CD8-positive, alpha-beta memory T cell (primary cell): ENCODE measurements around the gene EPYC. TPM values are rescaled to one million over a fixed set of nuclear protein-coding genes. Genes with fewer than 3 reads are reported as not detected.
"Not testable (repeated sequence)": the region's sequence is repeated elsewhere in the genome, so short reads cannot be mapped to it uniquely, and the experiment has no call there.

Source experiments
- CTCF ChIA-PET: fragments of 350-600 bp; sonication (Branson Sonifier 250); formaldehyde crosslinking; loops from one replicate; lab custom pipeline; 2021; ENCODE audit warnings: antibody characterized with exemption; lab: Charles Lee
- POLR2A ChIA-PET: fragments of 350-600 bp; sonication (Branson Sonifier 250); formaldehyde crosslinking; loops from one replicate; lab custom pipeline; 2021; ENCODE audit warnings: antibody characterized with exemption; lab: Charles Lee
- DNase-seq, 5 donors: peaks; one replicate each; pipeline versions ENCODE4 v3.0.0 to v3.0.0-alpha.2; 2020 to 2022; ENCODE audit warnings: mixed read lengths in 1 of 5
- H3K27ac ChIP-seq: one replicate; pipeline ENCODE4 v1.7.0; 2013; ENCODE audit warnings: low read depth, mild to moderate bottlenecking, low read length, moderate library complexity
- H3K27me3 ChIP-seq: 2 replicates; pipeline ENCODE4 v1.7.0; 2013; ENCODE audit warnings: low read length, mild to moderate bottlenecking; ENCODE audit not compliant: insufficient read depth, poor library complexity, severe bottlenecking
- H3K36me3 ChIP-seq: 2 replicates; pipeline ENCODE4 v1.7.0; 2013; ENCODE audit warnings: mild to moderate bottlenecking, low read length, moderate library complexity; ENCODE audit not compliant: insufficient read depth
- H3K4me1 ChIP-seq: 2 replicates; pipeline ENCODE4 v1.7.0; 2013; ENCODE audit warnings: mild to moderate bottlenecking, low read length, moderate library complexity; ENCODE audit not compliant: insufficient read depth
- H3K4me3 ChIP-seq: 2 replicates; pipeline ENCODE4 v1.7.0; 2013; ENCODE audit warnings: mild to moderate bottlenecking, low read length
- H3K9me3 ChIP-seq: 2 replicates; pipeline ENCODE4 v1.7.0; 2013; ENCODE audit warnings: mild to moderate bottlenecking, low read length
- H3K27ac Mint-ChIP-seq, 8 donors: one replicate each; pipeline ENCODE4 v1.8.0; 2020 to 2021; ENCODE audit warnings: mixed read lengths in 8 of 8, mild to moderate bottlenecking in 6 of 8, inconsistent platforms in 3 of 8, moderate library complexity in 3 of 8
- H3K27me3 Mint-ChIP-seq, 2 donors: one replicate each; pipeline ENCODE4 v1.8.0; 2020 to 2021; ENCODE audit warnings: mixed read lengths in 2 of 2, mild to moderate bottlenecking in 1 of 2, moderate library complexity in 1 of 2
- H3K36me3 Mint-ChIP-seq, 3 donors: one replicate each; pipeline ENCODE4 v1.8.0; 2020 to 2021; ENCODE audit warnings: mixed read lengths in 3 of 3, inconsistent platforms in 1 of 3, mild to moderate bottlenecking in 1 of 3
- H3K4me1 Mint-ChIP-seq, 3 donors: one replicate each; pipeline ENCODE4 v1.8.0; 2020 to 2021; ENCODE audit warnings: mixed read lengths in 3 of 3, inconsistent platforms in 1 of 3, mild to moderate bottlenecking in 1 of 3
- H3K4me3 Mint-ChIP-seq, 7 donors: one replicate each; pipeline ENCODE4 v1.8.0; 2020 to 2021; ENCODE audit warnings: mixed read lengths in 7 of 7, mild to moderate bottlenecking in 6 of 7, moderate library complexity in 4 of 7, inconsistent platforms in 2 of 7
- H3K9me3 Mint-ChIP-seq, 5 donors: one replicate each; pipeline ENCODE4 v1.8.0; 2020 to 2022; ENCODE audit warnings: mixed read lengths in 5 of 5, mild to moderate bottlenecking in 3 of 5, moderate library complexity in 2 of 5, inconsistent platforms in 1 of 5
- polyA plus RNA-seq: library from polyadenylated mRNA; unstranded; fragments of 300-500 nt; fragmentation: Illumina TruSeq; gene quantifications from one replicate; pipeline ENCODE4 v1.2.3, GENCODE V29; 2021
- total RNA-seq, 2 experiments: library from RNA; stranded (reverse); gene quantifications; one replicate each; pipeline ENCODE4 v1.2.3, GENCODE V29; 2021

EPYC gene
- total and polyA plus RNA-seq, 3 experiments from 2014 or later, result not detected

DNA sequence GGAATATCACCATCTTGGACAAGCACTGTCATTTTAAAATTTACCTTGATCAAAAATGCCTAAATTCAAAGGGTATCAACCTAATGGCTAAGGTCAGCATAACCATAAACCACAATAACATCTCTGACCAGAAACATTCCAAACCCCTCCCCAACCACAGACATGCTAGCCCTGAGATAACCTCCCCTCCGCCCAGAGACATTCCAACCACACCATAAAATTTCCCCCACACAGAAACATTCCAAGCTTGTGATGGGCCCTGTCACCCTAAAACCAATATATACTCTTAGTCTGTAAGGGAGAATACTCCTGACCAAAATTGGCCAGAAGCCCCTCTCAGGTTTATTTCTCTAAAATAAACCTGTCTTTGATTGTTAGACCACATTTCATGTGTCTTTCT lies 17.7 kb downstream of the EPYC start:
- CTCF ChIA-PET, result no interaction called here
- H3K4me3 Mint-ChIP-seq, result no peak overlapping the region
- H3K27me3 ChIP-seq, result no peaks in the 10 kb centered on the region
- no peak overlapping the region for H3K4me3 ChIP-seq
- H3K27ac ChIP-seq, result no peak overlapping the region
- POLR2A ChIA-PET, result no interaction called here
- DNase-seq, result no peak
- no peaks in the 10 kb centered on the region for H3K4me1 Mint-ChIP-seq
- H3K9me3 Mint-ChIP-seq, result peaks cover 0 to 3% (median 0%) of the 10 kb centered on the region in 5 donors
- no peaks in the 10 kb centered on the region for H3K4me1 ChIP-seq
- H3K36me3 Mint-ChIP-seq, result no peaks in the 10 kb centered on the region
- no peaks in the 10 kb centered on the region for H3K9me3 ChIP-seq
- no peaks in the 10 kb centered on the region for H3K27me3 Mint-ChIP-seq
- H3K36me3 ChIP-seq, result no peaks in the 10 kb centered on the region
- no peak overlapping the region for H3K27ac Mint-ChIP-seq

DNA sequence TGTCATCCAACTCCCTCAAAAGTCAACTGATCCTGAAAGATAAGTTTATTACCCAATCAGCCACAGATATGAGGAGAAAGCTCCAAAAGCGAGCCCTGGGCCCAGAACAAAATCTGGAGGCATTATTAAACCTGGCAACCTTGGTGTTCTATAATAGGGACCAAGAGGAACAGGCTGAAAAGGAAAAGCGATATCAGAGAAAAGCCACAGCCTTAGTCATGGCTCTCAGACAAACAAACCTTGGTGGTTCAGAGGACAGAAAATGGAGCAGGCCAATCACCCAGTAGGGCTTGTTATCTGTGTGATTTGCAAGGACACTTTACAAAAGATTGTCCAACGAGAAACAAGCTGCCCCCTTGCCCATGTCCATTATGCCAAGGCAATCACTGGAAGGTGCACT lies 19.4 kb downstream of the EPYC start:
- H3K27me3 ChIP-seq, H3K9me3 ChIP-seq, H3K4me3 ChIP-seq, H3K27me3 Mint-ChIP-seq, H3K4me1 Mint-ChIP-seq, H3K36me3 Mint-ChIP-seq, H3K9me3 Mint-ChIP-seq, H3K4me1 ChIP-seq, H3K27ac ChIP-seq, H3K4me3 Mint-ChIP-seq, H3K27ac Mint-ChIP-seq, POLR2A ChIA-PET, H3K36me3 ChIP-seq, CTCF ChIA-PET, DNase-seq: not testable (repeated sequence)

DNA sequence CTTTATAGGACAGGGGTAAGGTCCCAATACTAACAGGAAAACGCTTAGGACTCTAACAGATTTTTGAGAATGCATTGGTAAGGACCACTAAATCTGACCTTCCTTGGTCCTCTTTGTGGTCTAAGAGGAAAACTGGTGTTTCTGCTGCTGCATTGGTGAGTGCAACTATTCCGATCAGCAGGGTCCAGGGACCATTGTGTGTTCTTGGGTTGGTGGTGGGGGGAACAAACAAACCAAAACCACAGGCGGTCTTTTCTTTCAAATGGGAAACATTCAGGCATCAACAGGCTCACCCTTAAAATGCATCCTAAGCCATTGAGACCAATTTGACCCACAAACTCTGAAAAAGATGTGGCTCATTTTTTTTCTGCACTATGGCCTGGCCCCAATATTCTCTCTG lies 20.7 kb downstream of the EPYC start:
- no peaks in the 10 kb centered on the region for H3K9me3 ChIP-seq
- ChIA-PET POLR2A (no interaction called here), CTCF (no interaction called here)
- H3K36me3 ChIP-seq, result no peaks in the 10 kb centered on the region
- H3K27me3 ChIP-seq, result no peaks in the 10 kb centered on the region
- no peak overlapping the region for H3K27ac Mint-ChIP-seq
- DNase-seq, result no peak
- no peaks in the 10 kb centered on the region for H3K36me3 Mint-ChIP-seq
- H3K27me3 Mint-ChIP-seq, result peaks cover 0 to 1% of the 10 kb centered on the region in 2 donors
- H3K27ac ChIP-seq, result no peak overlapping the region
- H3K4me3 Mint-ChIP-seq, result no peak overlapping the region
- H3K9me3 Mint-ChIP-seq, result peaks cover 0 to 3% (median 0%) of the 10 kb centered on the region in 5 donors
- H3K4me3 ChIP-seq, result no peak overlapping the region
- H3K4me1 ChIP-seq, result no peaks in the 10 kb centered on the region
- no peaks in the 10 kb centered on the region for H3K4me1 Mint-ChIP-seq

DNA sequence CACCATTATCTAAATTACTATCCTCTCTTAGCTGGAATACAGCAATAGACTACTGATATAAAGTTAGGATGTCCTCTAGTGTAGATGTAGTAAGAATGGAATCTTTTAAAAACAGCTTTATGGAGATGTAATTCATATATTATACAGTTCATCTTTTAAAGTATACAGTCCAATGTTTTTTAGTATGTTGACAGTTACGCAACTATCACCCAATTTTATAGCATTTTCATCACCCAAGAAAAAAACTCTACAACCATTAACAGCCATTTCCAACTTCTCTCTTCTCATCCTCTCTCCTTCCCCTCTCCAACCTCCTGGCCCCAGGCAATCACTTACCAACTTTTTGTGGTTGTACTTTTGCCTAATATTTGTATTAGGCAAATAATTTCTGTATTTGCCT lies 22.6 kb downstream of the EPYC start:
- Histone ChIP-seq H3K27me3 (no peaks in the 10 kb centered on the region), H3K9me3 (no peaks in the 10 kb centered on the region), H3K27ac (no peak overlapping the region), H3K4me1 (no peaks in the 10 kb centered on the region), H3K4me3 (no peak overlapping the region), H3K36me3 (no peaks in the 10 kb centered on the region)
- ChIA-PET CTCF (no interaction called here), POLR2A (no interaction called here)
- Mint-ChIP-seq H3K36me3 (no peaks in the 10 kb centered on the region), H3K4me1 (no peaks in the 10 kb centered on the region), H3K27ac (no peak overlapping the region), H3K27me3 (peaks cover 0 to 1% of the 10 kb centered on the region in 2 donors), H3K4me3 (no peak overlapping the region), H3K9me3 (peaks cover 0 to 2% (median 0%) of the 10 kb centered on the region in 5 donors)
- no peak for DNase-seq

DNA sequence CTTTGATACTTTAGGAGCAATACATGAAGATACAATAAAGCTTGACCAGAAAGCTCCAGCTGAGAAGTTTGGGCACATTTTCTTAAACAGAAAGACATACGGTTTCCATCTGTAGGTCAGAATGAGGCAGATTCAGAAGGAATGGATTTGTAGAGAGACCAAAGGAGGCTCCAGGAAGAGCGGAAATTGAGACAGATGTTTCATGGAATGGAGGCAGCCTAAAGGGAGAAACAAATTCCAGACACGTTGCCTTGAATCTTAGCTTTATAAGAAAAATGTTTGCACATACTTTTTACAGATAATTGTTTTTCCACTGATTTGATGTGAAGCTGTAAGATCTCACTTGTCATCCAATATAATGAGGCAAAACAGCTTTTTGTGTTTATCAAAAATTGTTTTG lies 24.8 kb downstream of the EPYC start:
- no peak overlapping the region for H3K4me3 Mint-ChIP-seq
- POLR2A ChIA-PET, result no interaction called here
- no peaks in the 10 kb centered on the region for H3K27me3 ChIP-seq
- DNase-seq, result no peak
- no peaks in the 10 kb centered on the region for H3K36me3 ChIP-seq
- no peaks in the 10 kb centered on the region for H3K9me3 ChIP-seq
- H3K9me3 Mint-ChIP-seq, result no peaks in the 10 kb centered on the region
- CTCF ChIA-PET, result no interaction called here
- no peak overlapping the region for H3K4me3 ChIP-seq
- H3K27me3 Mint-ChIP-seq, result peaks cover 0 to 5% of the 10 kb centered on the region in 2 donors
- no peaks in the 10 kb centered on the region for H3K4me1 Mint-ChIP-seq
- H3K36me3 Mint-ChIP-seq, result no peaks in the 10 kb centered on the region
- no peaks in the 10 kb centered on the region for H3K4me1 ChIP-seq
- H3K27ac Mint-ChIP-seq, result no peak overlapping the region
- no peak overlapping the region for H3K27ac ChIP-seq

DNA sequence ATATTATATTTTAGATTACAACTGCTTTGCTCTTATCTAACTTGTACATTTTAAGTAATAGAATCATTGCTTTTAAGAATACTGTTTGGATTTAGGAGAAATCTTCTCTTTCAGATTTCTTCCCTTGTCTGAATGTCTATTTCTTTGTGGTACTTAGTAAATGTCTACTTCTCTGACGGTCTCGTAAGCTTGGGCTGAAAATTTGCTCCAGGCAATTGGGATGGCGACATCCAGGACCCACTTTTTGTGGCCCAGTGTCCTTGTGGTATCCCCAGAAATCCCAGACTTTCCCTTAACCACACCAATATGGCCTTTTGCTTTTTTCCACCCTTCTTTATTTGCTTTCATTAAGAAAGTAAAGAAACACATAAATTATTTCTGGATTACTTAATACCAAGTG lies 25.8 kb downstream of the EPYC start:
- no peak overlapping the region for H3K27ac ChIP-seq
- Mint-ChIP-seq H3K36me3 (no peaks in the 10 kb centered on the region), H3K27me3 (peaks cover 0 to 5% of the 10 kb centered on the region in 2 donors), H3K9me3 (no peaks in the 10 kb centered on the region), H3K4me3 (no peak overlapping the region), H3K27ac (no peak overlapping the region), H3K4me1 (no peaks in the 10 kb centered on the region)
- H3K36me3 ChIP-seq, result no peaks in the 10 kb centered on the region
- no peak overlapping the region for H3K4me3 ChIP-seq
- CTCF ChIA-PET, result no interaction called here
- POLR2A ChIA-PET, result no interaction called here
- no peaks in the 10 kb centered on the region for H3K4me1 ChIP-seq
- no peak for DNase-seq
- H3K9me3 ChIP-seq, result no peaks in the 10 kb centered on the region
- H3K27me3 ChIP-seq, result no peaks in the 10 kb centered on the region

DNA sequence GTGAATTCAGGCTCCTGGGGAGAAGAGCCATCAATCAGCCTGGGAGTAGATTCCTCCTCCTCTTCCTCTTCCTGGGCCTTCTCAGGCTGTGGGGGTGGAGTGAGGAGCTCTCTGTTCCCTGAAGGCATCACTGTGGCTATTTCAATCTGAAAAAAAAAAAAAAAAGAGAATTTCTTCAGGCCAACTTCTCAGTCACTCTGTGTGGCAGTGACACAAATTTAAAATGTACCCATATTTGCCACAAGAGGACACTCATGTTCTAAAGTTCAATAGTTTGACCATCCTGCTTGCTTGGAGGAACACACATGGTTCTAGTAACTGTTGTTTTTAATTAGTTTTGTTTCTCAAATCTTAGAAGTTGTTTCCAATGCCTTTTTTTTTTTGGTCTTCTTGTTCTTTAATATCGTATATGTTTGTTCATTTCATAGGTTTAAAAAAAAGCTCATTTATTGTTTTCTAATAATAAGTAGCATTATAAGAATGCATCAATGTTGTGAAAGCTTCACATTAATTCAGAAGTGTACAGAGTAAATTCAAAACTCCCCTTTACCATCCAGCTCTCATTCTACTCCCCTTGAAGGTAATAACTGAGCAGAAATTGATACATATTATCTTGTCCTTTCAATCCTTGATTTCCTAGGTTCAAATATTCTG lies 26.5 kb downstream of the EPYC start:
- ChIA-PET CTCF (no interaction called here), POLR2A (no interaction called here)

DNA sequence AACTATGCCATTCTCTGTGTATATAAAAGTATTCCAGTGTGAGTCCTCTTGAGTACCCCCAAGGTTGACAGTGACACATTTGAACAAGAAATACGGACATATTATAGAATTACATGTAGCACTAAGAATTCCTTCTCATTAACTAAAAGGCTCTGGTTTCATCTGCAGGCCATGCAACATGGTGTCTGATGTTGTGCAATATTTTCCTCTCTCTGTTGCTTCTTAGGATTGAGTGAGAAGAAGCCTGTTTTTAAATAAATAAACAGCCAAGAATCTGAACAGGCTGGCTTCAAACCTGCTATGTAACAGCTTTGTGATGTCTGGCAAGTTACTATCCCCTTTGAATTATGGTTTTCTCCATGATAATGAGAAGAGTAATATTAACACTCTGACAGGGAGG lies 27.5 kb downstream of the EPYC start:
- ChIA-PET CTCF (no interaction called here), POLR2A (no interaction called here)
- Mint-ChIP-seq H3K36me3 (no peaks in the 10 kb centered on the region), H3K9me3 (no peaks in the 10 kb centered on the region), H3K27me3 (peaks cover 0 to 5% of the 10 kb centered on the region in 2 donors), H3K4me1 (no peaks in the 10 kb centered on the region), H3K4me3 (no peak overlapping the region), H3K27ac (no peak overlapping the region)
- no peaks in the 10 kb centered on the region for H3K27me3 ChIP-seq
- no peak for DNase-seq
- no peaks in the 10 kb centered on the region for H3K36me3 ChIP-seq
- H3K27ac ChIP-seq, result no peak overlapping the region
- no peaks in the 10 kb centered on the region for H3K9me3 ChIP-seq
- no peaks in the 10 kb centered on the region for H3K4me1 ChIP-seq
- H3K4me3 ChIP-seq, result no peak overlapping the region

More for the DNA sequence above, 26.5 kb downstream of the EPYC start:
- no peaks in the 10 kb centered on the region for H3K9me3 Mint-ChIP-seq
- DNase-seq, result no peak
- Histone ChIP-seq H3K27ac (no peak overlapping the region), H3K36me3 (no peaks in the 10 kb centered on the region), H3K27me3 (no peaks in the 10 kb centered on the region), H3K4me1 (no peaks in the 10 kb centered on the region), H3K9me3 (no peaks in the 10 kb centered on the region), H3K4me3 (no peak overlapping the region)
- no peaks in the 10 kb centered on the region for H3K4me1 Mint-ChIP-seq
- no peaks in the 10 kb centered on the region for H3K36me3 Mint-ChIP-seq
- no peak overlapping the region for H3K4me3 Mint-ChIP-seq
- H3K27me3 Mint-ChIP-seq, result peaks cover 0 to 5% of the 10 kb centered on the region in 2 donors
- no peak overlapping the region for H3K27ac Mint-ChIP-seq
